WERI-Rb-1 (cell line): ENCODE measurements around the gene EBLN1.

Source experiments
- DNase-seq: peaks from one replicate; pipeline ENCODE4 v3.0.0-alpha.2; 2020
- H3K27ac ChIP-seq: fragments of 250-450 bp; sonication (Bioruptor Pico); 2 replicates; pipeline ENCODE4 v1.5.1; 2020; ENCODE audit warnings: mild to moderate bottlenecking, moderate library complexity
- H3K27me3 ChIP-seq: fragments of 250-450 bp; sonication (Bioruptor Pico); 2 replicates; pipeline ENCODE4 v1.5.1; 2021; ENCODE audit warnings: mild to moderate bottlenecking, low read depth, moderate library complexity; ENCODE audit not compliant: insufficient read depth, severe bottlenecking
- H3K36me3 ChIP-seq: fragments of 250-450 bp; sonication (Bioruptor Pico); 2 replicates; pipeline ENCODE4 v1.5.1; 2020; ENCODE audit warnings: mild to moderate bottlenecking, moderate library complexity
- H3K4me3 ChIP-seq: 2 replicates; pipeline ENCODE4 v1.5.1; 2011; ENCODE audit warnings: low read depth, mild to moderate bottlenecking, control low read depth, low read length
- H3K9me3 ChIP-seq: fragments of 250-450 bp; sonication (Bioruptor Pico); 2 replicates; pipeline ENCODE4 v1.5.1; 2021; ENCODE audit warnings: mild to moderate bottlenecking, moderate library complexity; ENCODE audit not compliant: severe bottlenecking
- TF ChIP-seq, protein P1 (sequence below): IDR thresholded peaks from 2 replicates; pipeline ENCODE4 v1.5.1; 2011; ENCODE audit warnings: low read depth, mild to moderate bottlenecking, control low read depth, inconsistent platforms, low read length

Gene EBLN1

DNA sequence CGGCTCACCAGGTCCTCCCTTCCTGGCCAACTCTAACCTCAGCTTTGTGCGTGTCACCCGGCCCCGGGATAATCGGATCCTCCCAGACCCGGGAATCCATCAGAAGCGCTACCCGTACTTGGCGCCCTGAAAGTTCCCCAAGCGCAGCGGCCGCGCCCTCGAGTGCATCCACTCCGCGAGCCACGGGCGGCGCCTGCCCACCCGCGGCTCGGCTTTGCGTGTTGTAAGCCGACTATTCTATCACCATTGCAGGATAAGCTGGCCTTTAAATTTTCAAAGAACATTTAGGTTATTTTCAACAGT lies 35.7 kb upstream of the EBLN1 start:
- H3K27me3 ChIP-seq, result no peaks in the 10 kb centered on the region
- H3K9me3 ChIP-seq, result no peaks in the 10 kb centered on the region
- TF ChIP-seq, protein P1, sequence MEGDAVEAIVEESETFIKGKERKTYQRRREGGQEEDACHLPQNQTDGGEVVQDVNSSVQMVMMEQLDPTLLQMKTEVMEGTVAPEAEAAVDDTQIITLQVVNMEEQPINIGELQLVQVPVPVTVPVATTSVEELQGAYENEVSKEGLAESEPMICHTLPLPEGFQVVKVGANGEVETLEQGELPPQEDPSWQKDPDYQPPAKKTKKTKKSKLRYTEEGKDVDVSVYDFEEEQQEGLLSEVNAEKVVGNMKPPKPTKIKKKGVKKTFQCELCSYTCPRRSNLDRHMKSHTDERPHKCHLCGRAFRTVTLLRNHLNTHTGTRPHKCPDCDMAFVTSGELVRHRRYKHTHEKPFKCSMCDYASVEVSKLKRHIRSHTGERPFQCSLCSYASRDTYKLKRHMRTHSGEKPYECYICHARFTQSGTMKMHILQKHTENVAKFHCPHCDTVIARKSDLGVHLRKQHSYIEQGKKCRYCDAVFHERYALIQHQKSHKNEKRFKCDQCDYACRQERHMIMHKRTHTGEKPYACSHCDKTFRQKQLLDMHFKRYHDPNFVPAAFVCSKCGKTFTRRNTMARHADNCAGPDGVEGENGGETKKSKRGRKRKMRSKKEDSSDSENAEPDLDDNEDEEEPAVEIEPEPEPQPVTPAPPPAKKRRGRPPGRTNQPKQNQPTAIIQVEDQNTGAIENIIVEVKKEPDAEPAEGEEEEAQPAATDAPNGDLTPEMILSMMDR, result no peak
- H3K27ac ChIP-seq, result no peak overlapping the region
- peak overlapping the region; percentile 76 for H3K4me3 ChIP-seq
- DNase-seq, result peak; percentile 44
- H3K36me3 ChIP-seq, result no peaks in the 10 kb centered on the region

DNA sequence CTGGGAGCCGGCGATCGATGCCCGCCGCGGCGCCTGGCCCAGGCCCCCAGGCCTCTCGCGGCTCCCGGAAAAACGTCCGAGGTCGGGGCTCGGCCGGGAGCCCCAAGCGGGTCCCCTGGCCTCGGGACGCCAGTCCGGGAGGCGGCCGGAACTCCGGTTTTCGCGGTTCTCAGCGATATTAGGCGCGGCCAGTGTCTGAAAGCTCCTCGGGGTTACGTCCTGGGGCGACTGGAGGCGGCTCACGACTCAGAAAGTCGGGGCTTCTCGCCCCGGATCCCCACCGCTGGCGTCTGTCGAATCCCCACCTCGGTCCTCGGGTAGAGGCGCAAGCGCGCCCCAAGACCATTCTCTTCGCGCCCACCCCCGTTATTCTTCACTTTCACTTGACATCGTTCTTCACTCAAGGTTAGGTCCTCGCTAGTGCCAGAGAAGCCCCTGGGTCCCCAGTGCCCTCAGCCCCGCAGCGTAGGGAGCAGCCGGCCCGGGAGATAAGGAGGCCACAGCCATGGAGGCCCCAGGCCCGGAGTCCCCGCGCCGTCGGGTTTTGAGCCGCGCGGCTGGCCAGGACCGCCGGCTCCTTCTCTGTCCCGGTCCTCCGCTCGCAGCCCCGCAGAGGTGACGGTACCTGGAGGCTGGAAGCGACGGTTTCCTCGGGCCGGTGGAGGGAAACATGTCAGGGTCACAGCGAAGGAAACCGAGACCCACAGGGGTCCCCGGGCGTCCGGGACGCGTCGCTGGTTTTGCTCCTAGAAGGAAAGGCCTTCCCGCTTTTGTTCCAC lies 35.2 kb upstream of the EBLN1 start:
- no peaks in the 10 kb centered on the region for H3K36me3 ChIP-seq
- DNase-seq, result peak; percentile 11
- H3K27ac ChIP-seq, result peak overlapping the region; percentile 51
- no peaks in the 10 kb centered on the region for H3K9me3 ChIP-seq
- TF ChIP-seq, protein P1, result no peak
- no peaks in the 10 kb centered on the region for H3K27me3 ChIP-seq
- peak overlapping the region; percentile 76 for H3K4me3 ChIP-seq

DNA sequence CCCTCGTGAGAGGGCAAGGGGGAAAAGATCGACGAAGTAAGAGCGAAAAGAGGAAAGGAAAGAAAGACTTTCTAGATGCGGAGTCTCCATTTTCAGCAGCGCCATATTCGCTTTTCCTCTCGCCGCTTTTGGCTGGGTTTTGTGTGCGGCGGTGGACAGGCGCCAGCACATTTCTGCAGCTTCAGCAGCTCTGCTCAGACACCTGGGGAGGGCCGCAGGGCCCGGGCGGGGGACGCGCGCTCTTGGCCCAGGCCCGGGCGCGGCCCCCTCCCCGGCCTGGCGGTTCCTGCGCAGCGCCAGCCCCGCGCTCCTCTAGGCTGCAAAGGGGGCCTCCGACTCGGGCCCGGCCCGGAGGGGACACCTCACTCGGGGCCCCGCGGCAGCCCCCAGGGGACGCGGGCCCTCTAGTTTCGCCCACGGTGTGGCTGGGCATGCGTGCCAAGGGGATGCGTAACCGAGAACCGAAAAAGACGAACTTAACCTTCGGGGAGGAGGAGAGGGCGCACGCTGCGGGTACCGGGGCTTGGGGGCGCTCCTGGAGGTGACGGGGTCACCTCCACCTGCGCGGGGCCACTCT lies 34.5 kb upstream of the EBLN1 start:
- Histone ChIP-seq H3K4me3 (peak overlapping the region; percentile 76), H3K27ac (peak overlapping the region; percentile 51), H3K9me3 (no peaks in the 10 kb centered on the region), H3K36me3 (no peaks in the 10 kb centered on the region), H3K27me3 (no peaks in the 10 kb centered on the region)
- TF ChIP-seq, protein P1, result no peak
- DNase-seq, result peak; percentile 12

DNA sequence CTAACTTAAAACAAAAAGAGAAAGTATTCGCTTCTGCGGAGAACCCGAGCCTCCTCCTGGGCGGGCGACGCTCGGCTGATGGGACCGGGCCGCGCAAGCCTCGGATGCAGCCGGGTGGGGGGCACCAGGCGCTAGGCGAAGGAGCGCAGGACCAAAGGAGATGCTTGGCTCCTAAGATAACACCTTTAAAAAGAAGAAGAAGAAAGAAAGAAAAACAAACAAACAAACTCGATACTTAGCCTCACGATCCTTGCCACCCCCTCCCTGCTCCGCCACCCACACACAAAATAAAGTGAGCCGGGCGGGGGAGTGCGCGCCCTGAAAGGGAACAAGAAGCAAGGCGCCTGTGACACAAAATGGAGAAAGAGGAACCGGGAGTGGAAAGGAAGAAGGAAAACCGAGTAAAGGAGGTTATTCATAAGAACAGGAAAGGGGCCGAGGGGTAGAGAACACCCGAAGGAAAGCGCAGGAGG lies 34.0 kb upstream of the EBLN1 start:
- Histone ChIP-seq H3K4me3 (peak overlapping the region; percentile 76), H3K27ac (peak overlapping the region; percentile 51), H3K9me3 (no peaks in the 10 kb centered on the region), H3K36me3 (no peaks in the 10 kb centered on the region), H3K27me3 (no peaks in the 10 kb centered on the region)
- DNase-seq, result peak; percentile 20
- TF ChIP-seq, protein P1, result no peak

DNA sequence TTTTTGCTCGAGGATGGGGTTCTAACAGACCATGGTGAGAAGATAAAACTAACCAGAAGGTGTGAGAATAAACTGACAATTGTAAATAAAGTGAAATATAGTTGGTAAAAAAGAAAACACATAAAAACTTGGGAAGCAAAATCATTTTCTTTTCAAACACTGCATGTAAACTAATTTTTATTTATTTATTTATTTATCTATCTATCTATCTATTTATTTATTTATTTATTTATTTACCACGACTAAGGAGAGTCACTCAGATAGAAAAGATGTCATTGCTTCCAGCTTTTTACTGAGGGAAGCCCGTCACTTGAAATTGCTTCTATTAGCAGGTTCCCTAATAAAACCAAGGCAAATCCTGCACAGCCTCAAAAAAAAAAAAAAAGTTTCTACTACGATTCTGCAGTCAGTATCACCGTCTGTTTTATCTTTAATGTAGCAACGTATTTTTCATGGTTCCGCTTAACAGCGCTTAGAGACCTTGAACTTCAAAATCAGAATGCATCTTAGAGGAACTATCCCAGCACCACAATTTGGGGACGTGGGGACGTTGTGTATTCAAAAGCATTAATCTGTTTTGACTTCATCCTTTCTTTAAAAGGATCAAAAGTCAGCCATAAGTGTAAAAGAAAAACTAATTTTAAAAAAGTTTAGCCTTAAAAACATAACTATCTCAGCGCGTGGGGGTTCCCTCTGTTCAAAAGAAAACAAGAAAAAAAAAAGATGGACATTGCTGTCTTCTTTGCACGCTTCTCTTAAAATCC lies 33.3 kb upstream of the EBLN1 start:
- no peak for DNase-seq
- Histone ChIP-seq H3K27me3 (no peaks in the 10 kb centered on the region), H3K4me3 (peak overlapping the region; percentile 76), H3K27ac (no peak overlapping the region), H3K9me3 (no peaks in the 10 kb centered on the region), H3K36me3 (no peaks in the 10 kb centered on the region)
- TF ChIP-seq, protein P1, result no peak
